COLO668 (cell line): ENCODE data around the gene RNF34.
A peak's percentile ranks its signal among the peaks of the same experiment; 100 is the strongest.

Experiments used
- DNase-seq: peaks from one replicate; lab custom pipeline; 2025; ENCODE audit not compliant: unreplicated experiment; lab: John Stamatoyannopoulos, UW

Gene RNF34

DNA sequence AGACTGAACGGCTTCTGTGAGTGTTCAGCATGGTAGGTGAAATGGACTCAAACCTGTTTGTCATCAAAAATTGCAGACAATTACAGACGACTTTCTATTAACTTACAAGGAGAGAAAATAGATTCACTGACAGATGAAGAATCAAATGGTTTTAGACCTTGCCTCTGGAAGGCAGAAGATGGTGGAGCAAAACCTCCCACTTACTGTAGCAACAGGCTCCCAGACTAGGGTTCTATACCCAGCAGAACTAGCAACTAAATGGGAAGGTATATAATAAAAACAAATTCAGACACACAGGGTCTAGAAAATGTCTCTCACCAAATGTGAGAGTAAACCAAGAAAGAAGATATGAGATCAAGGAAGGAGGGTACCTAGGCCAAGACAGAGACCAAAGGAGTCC is 36.8 kb downstream of the RNF34 start:
- DNase-seq: no peak

DNA sequence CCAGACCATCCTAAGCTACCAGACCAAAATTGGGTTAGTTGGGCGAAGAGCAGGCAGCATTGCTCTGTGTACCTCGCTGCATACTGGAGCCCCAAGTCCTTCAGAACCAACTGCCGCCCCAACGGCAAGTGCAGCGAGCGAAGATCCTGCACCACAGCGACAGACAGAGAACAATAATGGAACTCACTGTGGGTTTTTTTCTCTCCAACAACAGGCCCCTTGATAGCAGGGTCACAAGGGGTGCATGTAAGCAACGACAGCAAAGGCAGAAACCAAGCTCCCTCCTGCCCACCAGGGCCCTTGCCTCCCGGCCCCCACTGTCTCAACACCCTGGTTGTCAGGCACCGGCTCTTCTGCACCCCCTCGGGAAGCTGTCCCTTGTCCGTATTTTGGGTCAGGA is 39.0 kb downstream of the RNF34 start:
- DNase-seq: no peak

DNA sequence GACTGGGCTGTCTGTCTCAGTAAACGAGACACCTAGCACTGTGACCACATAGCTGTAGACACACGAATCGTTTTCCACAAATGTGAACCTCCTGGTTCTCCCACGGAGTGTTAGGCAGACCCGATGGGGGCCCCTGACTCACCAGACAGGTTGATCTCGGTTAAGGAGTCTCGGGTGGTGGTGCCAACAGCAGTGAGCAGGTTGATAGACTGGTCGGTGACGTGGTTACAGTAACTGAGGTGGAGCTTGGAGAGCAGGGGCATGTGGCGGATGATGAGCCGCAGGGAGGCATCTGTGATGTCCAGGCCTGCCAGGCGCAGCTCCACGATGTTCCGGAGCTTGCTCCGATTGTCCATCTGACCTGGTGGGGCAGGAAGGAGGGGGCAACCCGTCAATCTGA is 39.8 kb downstream of the RNF34 start:
- DNase-seq: no peak

DNA sequence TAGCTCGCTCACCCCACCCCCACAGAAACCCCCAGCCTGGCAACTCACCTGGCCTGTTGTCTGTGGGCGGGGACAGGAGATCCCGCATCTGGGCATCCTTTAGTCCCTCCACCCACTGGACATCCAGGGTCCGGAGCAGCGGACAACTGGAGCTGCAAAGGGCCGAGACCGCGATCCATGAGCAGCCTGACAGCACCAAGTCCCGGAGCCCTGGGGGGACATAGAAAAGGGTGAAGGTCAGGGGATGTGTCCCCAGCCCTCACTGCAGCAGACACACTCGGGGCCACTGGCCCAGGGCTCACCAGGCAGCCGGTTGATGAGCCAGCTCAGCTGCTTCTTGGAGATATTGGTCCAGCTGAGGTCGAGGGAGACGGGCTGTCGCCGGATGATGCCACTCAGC is 40.9 kb downstream of the RNF34 start:
- DNase-seq: no peak

DNA sequence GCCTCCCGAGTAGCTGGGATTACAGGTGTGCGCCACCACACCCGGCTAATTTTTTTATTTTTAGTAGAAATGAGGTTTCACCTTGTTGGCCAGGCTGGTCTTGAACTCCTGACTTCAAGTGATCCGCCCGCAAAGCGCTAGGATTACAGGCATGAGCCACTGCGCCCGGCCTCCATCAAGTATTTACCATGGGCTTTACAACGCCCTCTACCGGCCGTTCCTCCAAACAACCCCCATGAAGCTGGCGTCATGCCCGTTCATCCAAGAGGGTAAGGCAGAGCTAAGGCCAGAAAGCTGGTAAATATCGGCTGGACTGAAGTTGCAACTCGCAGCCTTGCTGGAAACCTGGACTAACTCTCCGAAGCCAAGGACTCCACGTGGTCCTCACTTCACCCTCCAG is 41.6 kb downstream of the RNF34 start:
- peak; percentile 36 for DNase-seq

DNA sequence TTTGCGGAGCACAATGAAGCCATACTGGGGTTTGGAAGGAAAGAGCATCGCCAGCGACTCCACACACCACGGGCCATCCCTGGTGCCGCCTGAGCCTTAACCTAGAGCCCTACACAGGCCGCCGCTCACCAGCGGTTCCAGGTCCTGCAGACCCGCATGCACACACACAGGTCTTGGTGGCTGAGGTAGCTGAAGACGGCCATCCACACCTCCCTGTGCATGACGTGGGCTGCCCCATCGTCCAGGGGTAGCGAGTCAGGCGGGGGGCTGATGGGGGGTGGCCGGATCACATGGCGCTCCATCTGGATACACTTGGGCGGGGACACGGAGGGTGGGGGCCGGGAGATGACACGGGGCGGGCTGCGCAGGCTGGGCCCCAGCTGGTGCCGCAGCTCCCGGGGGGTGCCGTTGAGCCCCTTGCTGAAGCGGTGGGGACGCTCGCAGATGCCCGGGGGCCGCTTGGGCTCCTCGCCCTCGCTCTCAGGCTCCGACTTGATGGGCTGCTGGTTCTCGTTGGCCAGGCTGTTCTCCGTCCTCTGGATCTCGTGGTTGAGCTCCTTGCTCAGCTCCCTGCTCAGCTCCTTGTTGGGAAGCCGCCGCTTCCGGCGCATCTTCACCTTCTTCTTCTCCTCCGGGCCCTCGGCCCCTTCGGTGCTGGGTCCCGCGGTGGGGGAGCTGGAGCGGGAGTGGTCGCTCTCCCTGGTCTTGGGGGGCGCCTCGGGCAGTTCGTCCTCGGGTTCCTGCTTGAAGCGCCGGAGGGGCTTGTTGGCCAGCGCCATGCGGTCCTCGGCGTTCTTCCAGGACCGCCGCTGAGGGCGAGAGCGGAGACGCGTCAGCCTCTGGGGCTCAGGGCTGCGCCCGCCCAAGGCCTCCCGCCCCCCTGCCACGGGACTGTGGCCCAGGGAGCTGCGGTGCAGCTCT is 42.4 kb downstream of the RNF34 start:
- DNase-seq: no peak

DNA sequence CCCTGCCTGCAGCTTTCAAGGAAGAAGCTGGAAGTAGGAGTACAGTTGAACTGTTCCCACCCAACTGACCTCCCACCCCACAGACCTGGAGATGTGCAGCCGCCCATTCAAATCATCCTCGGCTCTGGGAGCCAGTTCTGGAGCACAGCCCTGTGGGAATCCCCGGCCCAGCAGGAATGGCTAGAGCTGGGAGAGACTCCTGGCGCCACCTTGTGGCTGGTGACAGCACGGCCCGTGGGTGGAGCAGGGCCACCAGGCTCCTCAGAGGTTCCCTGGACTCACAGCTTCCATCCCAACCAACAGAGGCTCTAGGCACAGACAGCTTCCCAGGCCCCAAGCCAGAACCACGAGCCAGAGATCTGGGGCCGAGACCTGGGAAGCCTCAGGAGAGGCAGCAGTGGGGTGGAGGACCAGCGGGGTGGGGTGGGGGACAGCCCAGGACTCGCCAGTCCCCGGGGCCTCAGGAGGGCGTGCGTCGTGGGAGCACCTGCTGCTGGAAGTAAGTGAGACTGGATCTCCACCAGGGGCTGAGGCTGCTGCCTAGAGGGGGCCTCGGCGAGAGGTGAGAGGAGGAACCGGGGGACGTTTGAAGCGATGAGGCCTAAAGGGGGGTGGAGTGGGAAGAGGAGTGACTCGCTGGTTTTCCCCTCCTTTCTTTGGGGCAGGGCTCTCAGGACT is 43.4 kb downstream of the RNF34 start:
- DNase-seq: peak; percentile 83

DNA sequence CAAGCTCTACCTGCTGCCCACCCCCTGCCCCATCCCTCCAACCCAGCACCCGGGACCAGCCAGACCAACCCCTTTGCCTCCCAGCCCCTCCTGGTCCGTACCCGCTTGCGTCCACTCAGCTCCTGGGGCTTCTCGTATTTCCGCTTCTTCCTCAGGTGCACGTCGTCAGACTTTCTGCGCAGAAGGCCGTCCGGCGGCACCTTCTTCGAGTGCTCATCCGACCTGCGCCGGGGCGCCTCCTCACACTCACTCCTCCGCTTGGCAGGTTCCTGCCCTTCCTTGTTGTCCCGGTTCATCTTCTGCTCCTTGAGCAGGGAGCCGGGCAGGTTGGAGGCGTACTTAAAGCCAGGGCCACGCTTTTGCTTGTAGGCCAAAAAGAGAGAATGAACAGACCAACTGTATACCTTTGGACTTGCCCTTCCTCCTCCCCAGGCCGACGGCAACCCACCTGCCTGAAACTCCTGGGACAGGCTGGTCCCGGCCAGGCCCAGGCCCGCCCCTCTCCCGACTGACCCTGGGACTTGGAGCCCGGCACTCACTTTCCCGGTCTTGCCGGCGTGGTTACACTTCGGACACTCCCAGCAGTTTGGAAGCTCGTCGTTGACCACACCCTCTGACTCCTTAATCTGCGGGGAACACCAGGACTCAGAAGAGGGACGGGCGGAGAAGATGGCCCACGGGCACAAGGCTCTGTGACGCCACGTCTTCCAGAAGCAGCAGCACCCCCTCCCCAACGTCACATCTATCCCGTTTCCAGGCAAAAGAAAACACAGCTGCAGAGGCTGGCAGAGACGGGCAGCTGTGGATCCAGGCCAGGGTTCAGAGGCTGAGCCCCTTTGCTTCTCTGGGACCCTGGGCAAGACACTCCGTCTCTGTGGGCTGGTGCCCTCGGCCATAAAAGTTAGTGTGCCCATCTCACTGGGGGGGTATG is 44.3 kb downstream of the RNF34 start:
- no peak for DNase-seq

DNA sequence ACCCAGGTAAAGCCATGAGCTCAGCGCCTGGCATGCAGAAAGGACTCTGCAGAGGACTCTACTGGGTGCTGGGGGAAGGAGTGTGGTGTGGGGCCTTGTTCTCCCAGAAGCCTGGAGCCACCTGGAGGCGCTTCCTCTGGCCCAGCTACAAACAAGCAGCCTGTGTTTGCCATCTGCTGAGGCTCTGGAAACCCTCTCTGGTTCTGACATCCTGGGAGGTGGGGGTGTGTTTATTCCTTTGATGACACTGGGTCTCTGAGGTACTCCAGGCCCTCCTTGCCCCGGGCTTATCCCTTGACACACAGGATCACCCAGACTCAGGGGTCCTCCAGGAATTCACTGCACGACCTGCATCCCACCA is 44.9 kb downstream of the RNF34 start:
- DNase-seq: no peak

DNA sequence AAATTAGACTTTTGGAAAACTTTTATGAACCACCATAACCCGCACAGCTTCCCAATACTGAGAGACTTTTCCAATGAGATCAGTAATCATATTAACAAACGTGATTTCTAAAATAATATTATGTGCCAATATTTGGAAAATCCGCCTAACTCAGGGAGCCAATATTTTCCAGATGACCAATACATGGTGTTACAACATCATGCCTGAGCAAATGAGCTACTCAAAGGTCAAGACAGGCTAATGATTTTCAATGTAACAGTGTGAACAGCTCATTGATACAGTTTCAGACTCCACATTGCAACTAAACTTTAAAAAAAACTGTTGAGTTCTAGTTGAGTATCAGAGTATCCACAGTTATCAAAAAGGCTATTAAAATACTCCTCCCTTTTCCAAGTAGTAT is 46.8 kb downstream of the RNF34 start:
- DNase-seq: no peak

DNA sequence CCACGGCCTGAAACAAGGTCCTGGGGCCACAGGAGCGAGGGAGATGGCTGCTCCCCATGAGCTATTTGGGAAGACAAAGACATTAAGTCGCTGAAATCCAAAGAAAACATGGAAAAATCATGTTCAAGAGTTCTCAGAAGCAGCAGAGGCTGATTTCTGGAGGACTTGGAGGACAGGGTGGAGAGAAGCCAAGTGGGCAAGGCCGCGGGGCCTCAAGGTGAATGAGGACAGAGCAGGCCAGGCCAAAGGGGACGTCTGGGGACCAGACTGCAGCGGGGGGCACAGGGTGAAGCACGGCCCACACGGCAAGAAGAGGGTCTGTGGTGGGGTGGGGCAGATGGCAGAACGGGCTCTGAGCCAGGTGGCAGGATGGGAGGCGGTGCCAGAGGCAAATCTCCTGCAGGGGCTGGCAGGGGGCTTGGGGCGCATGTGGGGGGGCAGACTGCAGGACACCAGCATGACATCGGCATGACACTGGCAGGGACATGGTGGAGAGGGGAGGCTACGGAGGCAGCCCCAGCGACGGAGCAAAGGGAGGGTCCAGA is 48.9 kb downstream of the RNF34 start:
- no peak for DNase-seq

DNA sequence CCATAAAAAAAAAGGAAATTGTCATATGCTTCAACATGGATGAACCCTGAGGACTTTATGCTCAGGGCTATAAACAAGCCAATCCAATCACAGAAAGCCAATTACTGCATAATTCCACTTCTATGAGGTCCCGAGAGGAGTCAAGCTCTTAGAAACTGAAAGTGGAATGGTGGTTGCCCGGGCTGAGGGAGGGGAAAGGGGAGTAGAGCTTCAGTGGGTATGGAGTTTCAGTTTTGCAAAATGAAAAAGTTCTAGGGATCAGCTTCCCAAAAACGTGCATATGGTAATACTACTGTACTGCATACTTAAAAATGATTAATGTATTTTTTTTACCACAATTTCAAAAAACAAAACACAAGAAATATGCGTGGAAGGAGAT is 52.0 kb downstream of the RNF34 start:
- no peak for DNase-seq

DNA sequence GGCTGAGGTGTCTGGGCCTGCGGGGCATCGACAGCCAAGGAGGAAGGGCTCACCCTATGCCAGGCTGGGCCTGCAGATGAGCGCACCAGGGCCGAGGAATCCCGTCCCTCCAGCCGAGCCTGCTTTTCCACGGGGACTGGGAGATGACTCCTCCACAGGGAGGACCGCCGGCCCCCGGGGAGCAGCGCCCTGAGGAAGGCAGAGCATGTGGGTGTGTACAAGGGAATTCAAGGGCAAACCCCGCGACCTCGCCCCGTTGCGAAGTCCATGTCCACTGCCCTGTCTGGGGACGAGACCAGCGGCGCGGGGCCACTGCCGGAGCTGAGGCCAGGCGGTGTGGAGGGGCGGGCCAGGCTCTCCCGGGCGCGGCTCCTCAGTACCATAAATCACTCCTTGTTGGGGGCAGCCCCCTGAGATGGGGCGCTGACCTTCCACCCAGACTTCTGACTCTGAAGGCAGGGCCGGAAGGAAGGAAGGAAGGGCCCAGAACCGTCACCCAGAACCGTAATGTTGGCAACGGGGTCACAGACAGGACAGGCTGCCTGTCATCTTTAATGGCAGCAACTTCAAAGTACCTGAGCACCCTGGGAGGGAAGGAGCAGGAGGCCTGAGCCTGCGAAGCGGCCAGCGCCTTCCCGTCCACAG is 52.5 kb downstream of the RNF34 start:
- no peak for DNase-seq

DNA sequence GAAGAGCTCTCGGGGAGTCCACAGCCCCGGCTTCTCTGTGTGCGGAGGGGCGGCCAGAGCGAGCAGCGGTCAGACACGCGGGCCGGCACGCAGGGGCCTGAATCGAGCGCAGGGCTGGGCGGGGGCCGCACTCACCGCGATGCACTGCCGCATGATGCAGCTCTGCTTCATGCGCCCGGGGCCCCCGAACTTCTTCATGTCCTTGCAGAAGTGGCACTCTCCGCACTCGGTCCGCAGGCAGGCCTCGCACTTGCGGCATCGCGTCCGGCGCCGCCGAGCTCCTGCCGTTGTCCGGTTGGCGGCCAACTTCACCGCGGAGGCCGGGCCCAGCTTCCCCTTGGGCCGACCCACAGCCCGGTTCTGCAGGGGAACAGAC is 53.1 kb downstream of the RNF34 start:
- DNase-seq: no peak

DNA sequence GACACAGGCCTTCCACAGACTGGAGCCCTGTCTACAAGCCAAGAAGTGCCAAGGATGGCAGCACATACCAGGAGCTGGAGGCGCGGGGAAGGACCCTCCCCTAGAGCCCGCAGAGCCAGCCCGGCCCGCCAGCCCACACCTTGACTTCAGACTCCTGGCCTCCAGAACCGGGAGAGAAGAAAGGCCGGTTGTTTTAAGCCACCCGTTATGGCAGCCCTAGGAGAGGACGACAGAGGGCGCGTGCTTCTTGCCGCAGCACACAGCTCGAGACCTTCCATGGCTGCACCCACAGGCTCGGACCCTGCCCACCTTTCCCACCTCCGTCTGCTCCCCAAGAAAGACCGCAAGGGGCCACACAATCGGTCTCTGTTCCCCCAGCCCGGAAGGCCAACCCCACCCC is 53.7 kb downstream of the RNF34 start:
- no peak for DNase-seq

DNA sequence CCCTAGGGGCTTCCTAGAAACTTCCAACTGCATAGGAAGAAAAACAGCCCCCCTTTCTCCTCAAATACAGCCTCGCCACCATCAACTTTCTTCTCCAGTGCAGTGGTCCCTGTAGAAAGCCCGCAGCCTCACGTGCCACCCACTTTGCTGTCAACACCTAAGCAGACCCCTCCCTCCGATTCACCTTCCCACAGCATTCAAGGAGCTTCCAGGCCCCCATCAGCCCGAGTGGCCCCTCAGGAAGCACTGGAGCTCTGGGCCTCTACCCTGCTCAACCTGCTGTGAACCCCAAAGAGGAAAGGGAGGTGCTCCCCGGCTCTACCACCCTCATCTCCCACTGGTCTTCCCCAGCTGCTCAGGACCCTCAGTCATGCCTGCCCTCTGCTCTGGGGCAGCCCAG is 55.0 kb downstream of the RNF34 start:
- DNase-seq: no peak

DNA sequence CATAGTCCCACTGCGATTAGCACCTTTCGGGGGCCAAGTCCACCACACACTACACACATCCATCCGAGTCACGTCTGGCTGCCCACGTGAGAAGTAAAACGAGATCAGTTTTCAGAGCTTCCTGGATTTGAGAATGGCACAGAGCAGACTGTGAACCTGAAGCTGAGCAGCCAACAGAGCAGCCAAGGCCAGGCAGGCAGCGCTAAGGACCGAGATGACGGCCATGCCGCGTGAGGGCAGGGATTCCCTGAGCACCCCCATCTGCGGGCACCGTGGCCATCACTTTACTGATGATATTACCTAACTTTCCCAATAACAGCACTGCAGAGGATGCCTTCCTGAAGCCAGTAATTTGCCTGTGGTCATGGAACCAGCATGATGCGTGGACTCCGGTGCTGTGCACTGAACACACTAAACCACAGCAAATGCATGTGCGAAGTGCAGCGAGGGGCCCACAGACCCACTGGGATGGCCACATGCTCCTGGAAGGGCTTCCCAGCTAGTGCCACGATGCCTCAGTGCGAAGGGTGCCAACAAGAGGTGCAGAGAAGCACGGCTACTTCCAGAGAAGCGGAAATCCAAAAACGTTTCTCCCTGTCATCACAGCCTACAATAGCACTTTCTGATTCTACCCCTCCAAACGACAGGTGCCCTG is 56.0 kb downstream of the RNF34 start:
- no peak for DNase-seq

DNA sequence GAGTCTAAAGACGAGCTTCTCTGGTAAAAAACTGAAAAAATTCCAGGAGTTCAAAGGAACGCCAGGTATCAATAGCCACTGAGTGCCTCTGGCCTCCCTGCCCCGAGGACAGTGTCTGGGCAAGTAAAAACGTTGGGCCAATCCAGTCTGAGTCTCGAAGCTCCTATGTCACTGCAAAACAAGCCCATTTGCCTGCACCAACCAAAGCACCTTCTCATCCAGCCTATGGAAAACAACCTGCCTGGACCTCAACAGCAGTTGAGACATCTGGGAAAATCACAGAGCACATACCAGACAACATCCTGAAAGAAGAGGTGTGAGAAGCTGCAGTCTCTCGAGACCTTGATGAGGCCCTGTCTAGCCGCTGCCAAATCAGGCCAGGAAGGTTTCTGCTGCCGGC is 56.6 kb downstream of the RNF34 start:
- DNase-seq: no peak

DNA sequence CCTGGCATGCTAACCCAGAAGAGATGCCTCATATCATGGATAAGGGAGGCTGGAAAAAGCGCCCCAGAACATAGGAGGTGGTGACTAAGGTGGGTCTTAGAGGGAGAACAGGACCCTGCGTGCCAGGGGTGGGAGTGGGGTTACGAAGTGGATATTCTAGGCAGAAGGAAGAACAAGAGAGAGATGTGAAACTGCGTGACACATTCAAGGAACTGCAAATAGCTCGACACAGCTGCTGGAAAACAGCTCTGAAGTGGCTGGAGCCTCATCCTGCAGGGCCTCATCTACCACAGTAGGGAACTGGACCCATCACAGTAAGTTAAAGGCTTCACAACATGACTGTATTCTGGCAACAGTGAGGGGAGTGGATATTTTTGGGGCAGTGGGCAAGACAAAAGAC is 61.1 kb downstream of the RNF34 start:
- DNase-seq: no peak

DNA sequence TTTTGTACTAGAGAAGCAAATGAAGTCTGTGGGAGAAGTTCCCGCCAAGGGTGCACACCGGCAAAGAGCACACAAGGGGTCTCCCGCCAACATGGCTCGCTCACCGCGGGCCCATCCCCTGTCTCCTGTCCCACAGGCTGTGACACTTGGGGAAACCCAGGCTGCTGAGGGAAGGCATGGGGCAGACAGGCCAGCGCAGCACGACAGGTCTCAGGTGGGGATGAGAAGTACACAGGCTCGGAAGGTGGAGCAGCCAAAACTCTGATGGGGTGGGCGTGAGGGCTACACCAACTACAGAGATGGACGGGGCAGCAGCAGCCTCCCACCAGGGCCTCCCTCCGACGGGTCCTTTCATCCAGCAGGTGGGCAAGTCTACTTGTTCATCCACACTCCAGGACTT is 64.4 kb downstream of the RNF34 start:
- DNase-seq: no peak
